ENCODE measurements around the gene UBE2G1. TPM values are rescaled to one million over a fixed set of nuclear protein-coding genes. Genes with fewer than 3 reads are reported as not detected.
A peak's percentile ranks its signal among the peaks of the same experiment; 100 is the strongest.
"Not testable (repeated sequence)": the region's sequence is repeated elsewhere in the genome, so short reads cannot be mapped to it uniquely, and the experiment has no call there.

Gene UBE2G1
- polyA plus RNA-seq, 1 experiment, result 23.1 TPM

DNA sequence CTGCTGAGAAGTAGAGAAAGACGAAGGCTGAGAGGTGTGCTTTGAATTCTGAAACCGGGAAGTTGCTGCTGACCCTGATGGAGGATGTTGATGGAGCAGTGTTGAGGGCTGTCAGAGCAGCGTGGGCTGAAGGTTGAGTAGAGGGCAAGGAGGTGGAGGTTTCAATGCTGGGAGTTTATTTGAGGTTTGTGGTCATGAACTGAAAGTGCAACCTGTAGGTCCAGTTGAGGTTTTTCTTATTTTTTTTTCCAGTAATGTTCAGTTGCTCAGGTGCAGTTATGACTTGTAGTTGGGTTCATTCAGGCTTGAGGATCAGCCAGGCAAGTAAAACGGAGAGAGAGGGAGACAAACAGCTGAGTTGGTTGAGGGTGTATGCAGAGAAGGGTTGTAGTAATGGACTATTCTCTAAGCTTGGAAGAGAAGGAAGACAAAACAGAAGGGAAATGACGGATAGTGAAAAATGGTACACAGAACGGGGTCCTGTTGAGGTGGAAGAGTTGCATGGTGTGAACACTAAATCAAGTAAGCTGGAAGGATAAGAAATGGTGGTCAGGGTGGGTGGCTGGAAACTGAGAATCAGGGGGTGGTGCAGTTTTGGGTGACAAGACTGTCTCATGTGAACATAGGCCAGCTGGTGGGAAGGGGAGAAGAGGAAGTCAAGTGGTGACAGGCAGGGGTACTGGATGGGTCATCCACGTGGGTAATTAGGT, 8.7 kb upstream of the UBE2G1 start:
- DNase-seq (ENCODE audit: low read depth), result no peak
- Histone ChIP-seq H3K4me3 (ENCODE audit: low read depth, low read length) (no peak overlapping the region), H3K36me3 (ENCODE audit: control insufficient read depth, insufficient read depth, low read length) (no peaks in the 10 kb centered on the region), H3K27me3 (ENCODE audit: control insufficient read depth, insufficient read depth, low read length) (no peaks in the 10 kb centered on the region)
- ChIA-PET POLR2A (no interaction called here), CTCF (interaction anchor here (1.4 kb wide), 1 partner anchor 14 kb away, joined by 3 read pairs; no protein-coding TSS in a partner anchor)
- TF ChIP-seq, protein P1, sequence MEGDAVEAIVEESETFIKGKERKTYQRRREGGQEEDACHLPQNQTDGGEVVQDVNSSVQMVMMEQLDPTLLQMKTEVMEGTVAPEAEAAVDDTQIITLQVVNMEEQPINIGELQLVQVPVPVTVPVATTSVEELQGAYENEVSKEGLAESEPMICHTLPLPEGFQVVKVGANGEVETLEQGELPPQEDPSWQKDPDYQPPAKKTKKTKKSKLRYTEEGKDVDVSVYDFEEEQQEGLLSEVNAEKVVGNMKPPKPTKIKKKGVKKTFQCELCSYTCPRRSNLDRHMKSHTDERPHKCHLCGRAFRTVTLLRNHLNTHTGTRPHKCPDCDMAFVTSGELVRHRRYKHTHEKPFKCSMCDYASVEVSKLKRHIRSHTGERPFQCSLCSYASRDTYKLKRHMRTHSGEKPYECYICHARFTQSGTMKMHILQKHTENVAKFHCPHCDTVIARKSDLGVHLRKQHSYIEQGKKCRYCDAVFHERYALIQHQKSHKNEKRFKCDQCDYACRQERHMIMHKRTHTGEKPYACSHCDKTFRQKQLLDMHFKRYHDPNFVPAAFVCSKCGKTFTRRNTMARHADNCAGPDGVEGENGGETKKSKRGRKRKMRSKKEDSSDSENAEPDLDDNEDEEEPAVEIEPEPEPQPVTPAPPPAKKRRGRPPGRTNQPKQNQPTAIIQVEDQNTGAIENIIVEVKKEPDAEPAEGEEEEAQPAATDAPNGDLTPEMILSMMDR (IDR thresholded peaks at IDR 0.05; ENCODE audit: insufficient read depth, low read depth, low read length), result no peak

DNA sequence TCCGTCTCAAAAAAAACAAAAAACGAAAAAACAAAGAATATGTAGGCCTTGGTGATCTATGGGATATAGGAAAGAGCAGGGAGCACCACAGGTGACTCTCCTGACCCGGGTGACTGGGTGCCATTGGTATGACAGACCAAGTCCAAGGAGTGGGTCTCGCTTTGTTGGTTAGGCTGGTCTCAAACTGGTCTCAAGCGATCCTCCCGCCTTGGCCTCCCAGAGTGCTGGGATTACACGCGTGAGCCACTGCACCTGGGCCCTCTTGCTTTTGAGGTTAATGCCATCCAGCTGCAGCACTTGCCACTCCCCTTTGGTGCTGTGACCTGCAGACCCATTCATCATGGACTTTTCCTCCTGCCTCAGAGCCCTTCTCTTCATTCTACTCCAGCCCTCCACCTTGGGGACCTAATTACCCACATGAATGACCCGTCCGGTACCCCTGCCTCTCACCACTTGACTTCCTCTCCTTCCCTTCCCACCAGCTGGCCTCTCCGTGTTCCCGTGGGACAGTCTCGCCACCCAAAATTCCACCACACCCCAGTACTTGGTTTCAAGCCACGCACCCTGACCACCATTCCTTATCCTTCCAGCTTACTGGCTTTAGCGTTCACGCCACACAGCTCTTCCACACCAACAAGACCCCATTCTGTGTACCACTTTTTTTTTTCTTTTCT, 3.2 kb upstream of the UBE2G1 start:
- TF ChIP-seq, protein P1 (IDR thresholded peaks at IDR 0.05; ENCODE audit: insufficient read depth, low read depth, low read length), result no peak
- ChIA-PET CTCF (no interaction called here), POLR2A (no interaction called here)
- H3K4me3 ChIP-seq (ENCODE audit: low read depth, low read length), result no peak overlapping the region
- H3K36me3 ChIP-seq (ENCODE audit: control insufficient read depth, insufficient read depth, low read length), result no peaks in the 10 kb centered on the region
- DNase-seq (ENCODE audit: low read depth), result no peak
- H3K27me3 ChIP-seq (ENCODE audit: control insufficient read depth, insufficient read depth, low read length), result no peaks in the 10 kb centered on the region

DNA sequence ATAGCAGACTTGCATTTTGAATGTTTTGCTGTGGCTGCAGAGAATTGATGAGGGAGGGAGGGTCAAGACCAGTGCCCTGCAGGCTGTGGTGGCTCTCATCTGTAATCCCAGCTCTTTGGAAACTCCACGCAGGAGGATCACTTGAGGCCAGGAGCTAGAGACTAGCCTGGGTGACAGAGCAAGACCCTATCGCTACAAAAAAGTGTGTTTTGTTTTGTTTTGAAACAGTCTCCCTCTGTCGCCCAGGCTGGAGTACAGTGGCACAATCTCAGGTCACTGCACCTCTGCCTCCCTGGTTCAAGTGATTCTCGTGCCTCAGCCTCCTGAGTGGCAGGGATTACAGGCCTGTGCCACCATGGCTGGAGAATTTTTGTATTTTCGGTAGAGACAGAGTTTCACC, 1.9 kb upstream of the UBE2G1 start:
- Histone ChIP-seq H3K36me3 (ENCODE audit: control insufficient read depth, insufficient read depth, low read length) (no peaks in the 10 kb centered on the region), H3K4me3 (ENCODE audit: low read depth, low read length) (no peak overlapping the region), H3K27me3 (ENCODE audit: control insufficient read depth, insufficient read depth, low read length) (no peaks in the 10 kb centered on the region)
- TF ChIP-seq, protein P1 (IDR thresholded peaks at IDR 0.05; ENCODE audit: insufficient read depth, low read depth, low read length), result no peak
- CTCF ChIA-PET, result no interaction called here
- POLR2A ChIA-PET, result no interaction called here
- DNase-seq (ENCODE audit: low read depth), result no peak

DNA sequence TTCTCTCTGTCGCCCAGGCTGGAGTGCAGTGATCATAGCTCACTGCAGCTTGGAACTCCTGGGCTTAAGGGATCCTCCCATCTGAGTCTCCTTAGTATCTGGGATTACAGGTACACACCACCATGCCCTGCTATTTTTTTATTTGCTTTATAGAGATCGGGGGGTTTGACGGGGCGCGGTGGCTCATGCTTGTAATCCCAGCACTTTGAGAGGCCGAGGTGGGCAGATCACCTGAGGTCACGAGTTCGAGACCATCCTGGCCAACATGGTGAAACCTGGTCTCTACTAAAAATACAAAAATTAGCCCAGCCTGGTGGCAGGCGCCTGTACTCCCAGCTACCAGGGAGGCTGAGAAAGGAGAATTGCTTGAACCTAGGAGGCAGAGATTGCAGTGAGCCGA, 702 bp upstream of the UBE2G1 start:
- H3K36me3 ChIP-seq (ENCODE audit: control insufficient read depth, insufficient read depth, low read length); DNase-seq (ENCODE audit: low read depth); H3K4me3 ChIP-seq (ENCODE audit: low read depth, low read length); H3K27me3 ChIP-seq (ENCODE audit: control insufficient read depth, insufficient read depth, low read length); POLR2A ChIA-PET: not testable (repeated sequence)
- CTCF ChIA-PET, result interaction anchor here (1.0 to 1.1 kb wide), 2 partner anchors 63 to 152 kb away, joined by 4 to 5 read pairs; no protein-coding TSS in a partner anchor

DNA sequence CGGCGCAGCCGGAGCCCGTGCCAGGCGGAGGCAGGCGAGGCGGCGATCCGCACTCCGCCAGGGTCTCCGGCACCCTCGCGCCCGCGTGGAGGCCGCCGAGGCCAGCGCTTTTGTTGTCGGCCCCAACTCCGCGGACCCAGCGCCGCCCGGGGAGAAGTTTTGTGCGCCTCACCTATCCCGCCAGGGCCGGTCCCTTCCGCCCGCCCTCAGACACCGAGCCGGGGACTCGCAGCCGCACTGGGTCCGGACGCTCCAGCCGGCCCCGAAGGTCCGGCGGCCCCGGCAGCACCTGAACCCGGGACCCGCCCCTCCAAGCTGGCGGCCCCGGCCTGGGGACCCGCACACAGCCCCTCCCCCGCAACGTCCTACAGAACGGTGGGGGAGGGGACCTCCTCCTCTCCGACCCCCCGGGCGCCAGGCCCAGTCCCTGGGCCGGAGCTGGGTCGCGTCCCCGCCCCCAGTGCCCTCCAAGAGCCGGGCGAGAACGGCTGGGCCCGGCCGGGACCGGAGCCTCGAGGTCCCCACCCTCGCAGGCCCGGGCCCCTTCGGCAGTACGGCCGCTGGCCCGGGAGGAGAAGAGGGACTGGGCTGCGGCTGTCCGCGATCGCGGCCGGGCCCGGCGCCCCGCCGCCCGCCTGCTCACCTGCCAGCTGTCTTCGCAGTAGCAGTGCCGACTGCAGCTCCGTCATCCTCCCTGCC, 698 bp downstream of the UBE2G1 start:
- Histone ChIP-seq H3K4me3 (ENCODE audit: low read depth, low read length) (peak overlapping the region; percentile 88), H3K36me3 (ENCODE audit: control insufficient read depth, insufficient read depth, low read length) (no peaks in the 10 kb centered on the region), H3K27me3 (ENCODE audit: control insufficient read depth, insufficient read depth, low read length) (no peaks in the 10 kb centered on the region)
- CTCF ChIA-PET, result interaction anchor here (0.7 to 1.3 kb wide), 3 partner anchors 50 to 116 kb away, joined by 3 to 5 read pairs (median 4); no protein-coding TSS in a partner anchor
- DNase-seq (ENCODE audit: low read depth), result no peak
- POLR2A ChIA-PET, result interaction anchor here (0.6 kb wide), 1 partner anchor 150 kb away, joined by 3 read pairs; no protein-coding TSS in a partner anchor
- TF ChIP-seq, protein P1 (IDR thresholded peaks at IDR 0.05; ENCODE audit: insufficient read depth, low read depth, low read length), result no peak

All from BJ (cell line).